GOT3 (cell line): ENCODE data around the gene LTO1.
"Not testable (repeated sequence)": the region's sequence is repeated elsewhere in the genome, so short reads cannot be mapped to it uniquely, and the experiment has no call there.

Experiments
- DNase-seq: peaks from one replicate; lab custom pipeline; 2025; ENCODE audit warnings: mixed read lengths; lab: John Stamatoyannopoulos, UW

Gene LTO1

GRCh38 chr11:69700278-69701140 lies 25.4 kb upstream of the LTO1 start:
- no peak for DNase-seq

GRCh38 chr11:69699213-69699612 lies 24.1 kb upstream of the LTO1 start:
- DNase-seq = no peak

- no peak for DNase-seq
Observed at GRCh38 chr11:69698362-69698761, 23.2 kb upstream of the LTO1 start.

- no peak for DNase-seq
Observed at GRCh38 chr11:69697861-69698260, 22.7 kb upstream of the LTO1 start.

GRCh38 chr11:69697469-69697843 lies 22.3 kb upstream of the LTO1 start:
- no peak for DNase-seq

GRCh38 chr11:69696749-69697468 lies 21.8 kb upstream of the LTO1 start:
- DNase-seq = no peak

- DNase-seq = not testable (repeated sequence)
Observed at GRCh38 chr11:69695995-69696394, 20.8 kb upstream of the LTO1 start.

- DNase-seq = no peak
Observed at GRCh38 chr11:69695581-69695980, 20.4 kb upstream of the LTO1 start.

GRCh38 chr11:69694781-69695180 lies 19.6 kb upstream of the LTO1 start:
- DNase-seq = no peak

GRCh38 chr11:69692422-69692821 lies 17.3 kb upstream of the LTO1 start:
- DNase-seq = no peak

- no peak for DNase-seq
Observed at GRCh38 chr11:69691463-69691862, 16.3 kb upstream of the LTO1 start.

GRCh38 chr11:69689484-69690319 lies 14.5 kb upstream of the LTO1 start:
- no peak for DNase-seq

- not testable (repeated sequence) for DNase-seq
Observed at GRCh38 chr11:69687969-69688771, 13.0 kb upstream of the LTO1 start.

GRCh38 chr11:69686856-69687255 lies 11.7 kb upstream of the LTO1 start:
- no peak for DNase-seq

- no peak for DNase-seq
Observed at GRCh38 chr11:69686452-69686851, 11.3 kb upstream of the LTO1 start.

GRCh38 chr11:69685348-69685747 lies 10.2 kb upstream of the LTO1 start:
- DNase-seq = no peak

- DNase-seq = no peak
Observed at GRCh38 chr11:69684651-69685050, 9.5 kb upstream of the LTO1 start.

GRCh38 chr11:69683764-69684333 lies 8.7 kb upstream of the LTO1 start:
- DNase-seq = no peak

- DNase-seq = no peak
Observed at GRCh38 chr11:69682681-69683326, 7.7 kb upstream of the LTO1 start.

- DNase-seq = no peak
Observed at GRCh38 chr11:69682221-69682620, 7.1 kb upstream of the LTO1 start.

GRCh38 chr11:69680688-69681087 lies 5.5 kb upstream of the LTO1 start:
- no peak for DNase-seq
